ENCODE measurements around the gene LPXN.

The LPXN gene

DNA sequence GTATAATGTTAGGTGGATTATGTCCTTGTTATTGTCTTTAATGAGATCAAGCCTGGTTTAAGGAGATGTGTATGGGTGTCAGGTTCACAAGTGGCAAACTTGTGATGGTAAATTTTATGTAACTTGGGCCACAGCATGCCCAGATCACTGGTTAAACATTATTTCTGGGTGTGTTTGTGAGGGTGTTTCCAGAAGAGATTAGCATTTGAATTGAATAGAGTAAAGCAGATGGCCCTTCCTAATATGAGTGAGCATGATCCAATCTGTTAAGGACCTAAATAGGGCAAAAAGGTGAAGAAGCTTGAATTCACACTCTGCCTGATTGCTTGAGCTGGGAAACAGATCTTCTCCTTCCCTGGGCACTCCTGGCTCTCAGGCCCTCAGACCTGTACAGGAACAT, 88.5 kb downstream of the LPXN start:
- H3K4me3 ChIP-seq (ENCODE audit: low read depth, low read length): no peak overlapping the region
- DNase-seq (ENCODE audit: low read depth): no peak

DNA sequence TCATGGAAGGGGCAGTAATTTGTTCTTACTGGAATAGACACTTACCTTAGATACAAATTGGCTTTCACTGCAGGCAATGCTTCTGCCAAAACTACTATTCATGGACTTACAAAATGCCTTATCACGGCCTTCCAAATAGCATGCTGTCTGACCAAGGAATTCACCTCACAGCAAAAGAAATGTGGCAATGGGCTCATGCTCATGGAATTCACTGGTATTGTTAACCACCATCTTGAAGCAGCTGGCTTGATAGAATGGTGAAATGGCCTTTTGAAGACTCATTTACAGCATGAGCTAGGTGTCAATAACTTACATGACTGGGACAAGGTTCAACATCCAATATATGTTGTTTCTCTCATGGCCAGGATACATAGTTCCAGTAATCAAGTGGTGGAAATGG, 89.7 kb downstream of the LPXN start:
- DNase-seq (ENCODE audit: low read depth): no peak
- no peak overlapping the region for H3K4me3 ChIP-seq (ENCODE audit: low read depth, low read length)

Measured in skeletal muscle cell (primary cell).